Measurements from ENCODE around the gene AFDN.

DNA sequence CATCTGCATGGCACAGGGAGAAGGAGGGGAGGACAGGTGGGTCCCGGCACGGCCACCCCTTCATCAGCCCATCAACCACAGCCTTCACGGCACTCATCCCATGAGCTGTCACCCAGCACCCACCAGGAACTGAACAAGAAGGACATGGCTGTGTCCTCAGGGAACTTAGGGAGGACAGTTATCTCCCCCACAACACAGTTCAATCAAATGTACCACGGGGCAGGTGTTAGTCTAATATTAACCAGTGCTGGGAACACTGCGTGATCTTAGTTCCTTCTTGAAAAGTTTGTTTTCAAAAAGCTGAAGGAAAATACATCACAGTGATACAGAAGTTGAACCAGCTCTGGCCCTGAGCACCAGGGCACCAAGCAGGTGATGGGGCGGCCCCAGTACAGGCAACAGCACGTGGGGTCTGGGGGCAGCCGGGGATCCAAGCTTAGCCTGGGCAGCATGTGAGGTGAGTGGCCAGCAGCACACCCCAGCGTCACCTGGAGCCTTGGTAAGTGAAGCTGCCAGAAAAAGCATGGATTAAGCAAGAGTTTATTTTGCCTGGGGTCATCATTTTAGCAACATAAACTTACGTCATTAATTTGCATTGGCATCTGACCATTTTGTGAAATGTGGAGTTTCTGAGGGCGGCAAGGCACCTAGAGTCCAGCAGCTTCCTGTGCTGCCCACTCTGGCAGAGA, 35.5 kb upstream of the AFDN start:
- TF ChIP-seq POLR2A (IDR thresholded peaks at IDR 0.05) = no peak
- TF ChIP-seq, protein P1, sequence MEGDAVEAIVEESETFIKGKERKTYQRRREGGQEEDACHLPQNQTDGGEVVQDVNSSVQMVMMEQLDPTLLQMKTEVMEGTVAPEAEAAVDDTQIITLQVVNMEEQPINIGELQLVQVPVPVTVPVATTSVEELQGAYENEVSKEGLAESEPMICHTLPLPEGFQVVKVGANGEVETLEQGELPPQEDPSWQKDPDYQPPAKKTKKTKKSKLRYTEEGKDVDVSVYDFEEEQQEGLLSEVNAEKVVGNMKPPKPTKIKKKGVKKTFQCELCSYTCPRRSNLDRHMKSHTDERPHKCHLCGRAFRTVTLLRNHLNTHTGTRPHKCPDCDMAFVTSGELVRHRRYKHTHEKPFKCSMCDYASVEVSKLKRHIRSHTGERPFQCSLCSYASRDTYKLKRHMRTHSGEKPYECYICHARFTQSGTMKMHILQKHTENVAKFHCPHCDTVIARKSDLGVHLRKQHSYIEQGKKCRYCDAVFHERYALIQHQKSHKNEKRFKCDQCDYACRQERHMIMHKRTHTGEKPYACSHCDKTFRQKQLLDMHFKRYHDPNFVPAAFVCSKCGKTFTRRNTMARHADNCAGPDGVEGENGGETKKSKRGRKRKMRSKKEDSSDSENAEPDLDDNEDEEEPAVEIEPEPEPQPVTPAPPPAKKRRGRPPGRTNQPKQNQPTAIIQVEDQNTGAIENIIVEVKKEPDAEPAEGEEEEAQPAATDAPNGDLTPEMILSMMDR (IDR thresholded peaks at IDR 0.05) = no peak
